PFSK-1 (cell line): ENCODE data around the gene SV2C.

Source experiments
- POLR2AphosphoS5 ChIP-seq: IDR thresholded peaks from 2 replicates; pipeline ENCODE4 v1.6.1; 2012; ENCODE audit warnings: low read depth, mild to moderate bottlenecking, control low read depth, low read length, moderate library complexity
- REST ChIP-seq, 2 experiments: IDR thresholded peaks; 2 replicates each; pipeline versions ENCODE4 v1.6.1 to v1.8.0; 2011 to 2012; ENCODE audit warnings: low read depth in 2 of 2, low read length in 2 of 2, control low read depth in 1 of 2, inconsistent platforms in 1 of 2, mild to moderate bottlenecking in 1 of 2, moderate library complexity in 1 of 2; ENCODE audit not compliant: insufficient read depth in 1 of 2
- SIN3A ChIP-seq: IDR thresholded peaks from 2 replicates; pipeline ENCODE4 v1.6.1; 2012; ENCODE audit warnings: mild to moderate bottlenecking, low read length, moderate library complexity, borderline replicate concordance; ENCODE audit not compliant: insufficient read depth

GRCh38 chr5:76104027-76104426 lies 20.8 kb downstream of the SV2C start:
- TF ChIP-seq POLR2AphosphoS5, result no peak
- TF ChIP-seq REST (IDR thresholded peaks at IDR 0.05; ENCODE audit: insufficient read depth in 1 of 2, low read depth in 2 of 2, low read length in 2 of 2), result peak; percentile 89 to 99
- TF ChIP-seq SIN3A, result no peak
